ENCODE data around the gene AMOTL1. TPM values are rescaled to one million over a fixed set of nuclear protein-coding genes. Genes with fewer than 3 reads are reported as not detected.

Gene AMOTL1
- polyA plus RNA-seq, 1 donor from 2014 or later = 10.7 TPM

GRCh38 chr11:94751218-94751609 lies 16.9 kb upstream of the AMOTL1 start:
- H3K9me2 ChIP-seq (ENCODE audit: insufficient read depth, low read length) = no peaks in the 10 kb centered on the region
- no peaks in the 10 kb centered on the region for H3K9me3 ChIP-seq (ENCODE audit: low read length)
- H3K4me2 ChIP-seq (ENCODE audit: low read length) = no peak overlapping the region
- H3K27me3 ChIP-seq (ENCODE audit: insufficient read depth, low read depth, low read length) = no peaks in the 10 kb centered on the region
- no peaks in the 10 kb centered on the region for H3F3A ChIP-seq (ENCODE audit: insufficient read depth, low read length, poor library complexity, severe bottlenecking)
- H3K9ac ChIP-seq (ENCODE audit: low read length) = no peak overlapping the region
- no peak overlapping the region for H2AFZ ChIP-seq (ENCODE audit: low read depth, low read length)
- no peaks in the 10 kb centered on the region for H3K79me2 ChIP-seq (replicated peaks; ENCODE audit: insufficient read depth, low read length)
- TF ChIP-seq EP300 (conservative IDR thresholded peaks at IDR 0.05; ENCODE audit: poor library complexity, severe bottlenecking) = no peak
- no peak for TF ChIP-seq RAD21 (conservative IDR thresholded peaks at IDR 0.05)
- no peak for TF ChIP-seq POLR2AphosphoS5 (IDR thresholded peaks at IDR 0.05)
- no peak for TF ChIP-seq MXI1 (conservative IDR thresholded peaks at IDR 0.05; ENCODE audit: poor library complexity, severe bottlenecking)
- no peak for TF ChIP-seq REST (IDR thresholded peaks at IDR 0.05; ENCODE audit: borderline replicate concordance)
- no peak for TF ChIP-seq TAF1 (IDR thresholded peaks at IDR 0.05; ENCODE audit: low read depth)
- TF ChIP-seq, protein P1, sequence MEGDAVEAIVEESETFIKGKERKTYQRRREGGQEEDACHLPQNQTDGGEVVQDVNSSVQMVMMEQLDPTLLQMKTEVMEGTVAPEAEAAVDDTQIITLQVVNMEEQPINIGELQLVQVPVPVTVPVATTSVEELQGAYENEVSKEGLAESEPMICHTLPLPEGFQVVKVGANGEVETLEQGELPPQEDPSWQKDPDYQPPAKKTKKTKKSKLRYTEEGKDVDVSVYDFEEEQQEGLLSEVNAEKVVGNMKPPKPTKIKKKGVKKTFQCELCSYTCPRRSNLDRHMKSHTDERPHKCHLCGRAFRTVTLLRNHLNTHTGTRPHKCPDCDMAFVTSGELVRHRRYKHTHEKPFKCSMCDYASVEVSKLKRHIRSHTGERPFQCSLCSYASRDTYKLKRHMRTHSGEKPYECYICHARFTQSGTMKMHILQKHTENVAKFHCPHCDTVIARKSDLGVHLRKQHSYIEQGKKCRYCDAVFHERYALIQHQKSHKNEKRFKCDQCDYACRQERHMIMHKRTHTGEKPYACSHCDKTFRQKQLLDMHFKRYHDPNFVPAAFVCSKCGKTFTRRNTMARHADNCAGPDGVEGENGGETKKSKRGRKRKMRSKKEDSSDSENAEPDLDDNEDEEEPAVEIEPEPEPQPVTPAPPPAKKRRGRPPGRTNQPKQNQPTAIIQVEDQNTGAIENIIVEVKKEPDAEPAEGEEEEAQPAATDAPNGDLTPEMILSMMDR (IDR thresholded peaks at IDR 0.05; ENCODE audit: poor library complexity, severe bottlenecking) = no peak
- TF ChIP-seq SMC3 (conservative IDR thresholded peaks at IDR 0.05; ENCODE audit: poor library complexity) = no peak
- no peak for TF ChIP-seq EZH2 (IDR thresholded peaks at IDR 0.05; ENCODE audit: borderline replicate concordance, insufficient read depth, low read length, poor library complexity, severe bottlenecking)
- H3K4me3 ChIP-seq (ENCODE audit: low read length) = no peak overlapping the region
- no peaks in the 10 kb centered on the region for H4K20me1 ChIP-seq (ENCODE audit: insufficient read depth)
- H3K36me3 ChIP-seq (ENCODE audit: insufficient read depth, low read length) = no peaks in the 10 kb centered on the region
- no peak overlapping the region for H3K27ac ChIP-seq (ENCODE audit: low read length)

GRCh38 chr11:94751786-94752185 lies 16.4 kb upstream of the AMOTL1 start:
- Histone ChIP-seq H3K36me3 (ENCODE audit: insufficient read depth, low read length) (no peaks in the 10 kb centered on the region), H4K20me1 (ENCODE audit: insufficient read depth) (no peaks in the 10 kb centered on the region), H3K27ac (ENCODE audit: low read length) (no peak overlapping the region), H3K27me3 (ENCODE audit: insufficient read depth, low read depth, low read length) (no peaks in the 10 kb centered on the region), H2AFZ (ENCODE audit: low read depth, low read length) (no peak overlapping the region), H3F3A (ENCODE audit: insufficient read depth, low read length, poor library complexity, severe bottlenecking) (no peaks in the 10 kb centered on the region), H3K4me2 (ENCODE audit: low read length) (no peak overlapping the region), H3K9ac (ENCODE audit: low read length) (no peak overlapping the region), H3K79me2 (replicated peaks; ENCODE audit: insufficient read depth, low read length) (no peaks in the 10 kb centered on the region), H3K9me3 (ENCODE audit: low read length) (no peaks in the 10 kb centered on the region), H3K9me2 (ENCODE audit: insufficient read depth, low read length) (no peaks in the 10 kb centered on the region), H3K4me3 (ENCODE audit: low read length) (no peak overlapping the region)
- TF ChIP-seq POLR2AphosphoS5 (IDR thresholded peaks at IDR 0.05) = no peak
- no peak for TF ChIP-seq MXI1 (conservative IDR thresholded peaks at IDR 0.05; ENCODE audit: poor library complexity, severe bottlenecking)
- TF ChIP-seq, protein P1 (IDR thresholded peaks at IDR 0.05; ENCODE audit: poor library complexity, severe bottlenecking) = no peak
- no peak for TF ChIP-seq RAD21 (conservative IDR thresholded peaks at IDR 0.05)
- no peak for TF ChIP-seq EZH2 (IDR thresholded peaks at IDR 0.05; ENCODE audit: borderline replicate concordance, insufficient read depth, low read length, poor library complexity, severe bottlenecking)
- TF ChIP-seq EP300 (conservative IDR thresholded peaks at IDR 0.05; ENCODE audit: poor library complexity, severe bottlenecking) = no peak
